ENCODE results near the gene LONRF2.
"Not testable (repeated sequence)": the region's sequence is repeated elsewhere in the genome, so short reads cannot be mapped to it uniquely, and the experiment has no call there.

The LONRF2 gene

DNA sequence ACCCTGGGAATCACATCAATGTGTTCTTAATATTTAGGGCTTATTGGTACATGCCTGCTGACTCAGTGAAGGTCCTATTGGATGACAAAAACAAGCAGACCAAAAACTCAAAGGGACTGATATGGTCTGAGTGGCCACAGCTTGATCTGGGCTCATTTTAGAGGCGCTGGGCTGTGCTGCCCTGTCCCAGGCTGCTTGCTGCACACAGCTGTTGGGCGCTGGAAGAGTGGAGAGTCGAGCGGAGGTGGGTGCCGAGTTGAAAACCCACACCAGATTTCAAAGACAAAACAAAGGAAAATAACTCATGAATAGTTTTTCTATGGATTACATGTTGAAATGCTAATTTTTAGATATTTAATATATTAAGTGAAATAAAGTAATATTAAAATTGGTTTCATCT is 68.5 kb downstream of the LONRF2 start:
- no peak for DNase-seq (ENCODE audit: low spot score)

DNA sequence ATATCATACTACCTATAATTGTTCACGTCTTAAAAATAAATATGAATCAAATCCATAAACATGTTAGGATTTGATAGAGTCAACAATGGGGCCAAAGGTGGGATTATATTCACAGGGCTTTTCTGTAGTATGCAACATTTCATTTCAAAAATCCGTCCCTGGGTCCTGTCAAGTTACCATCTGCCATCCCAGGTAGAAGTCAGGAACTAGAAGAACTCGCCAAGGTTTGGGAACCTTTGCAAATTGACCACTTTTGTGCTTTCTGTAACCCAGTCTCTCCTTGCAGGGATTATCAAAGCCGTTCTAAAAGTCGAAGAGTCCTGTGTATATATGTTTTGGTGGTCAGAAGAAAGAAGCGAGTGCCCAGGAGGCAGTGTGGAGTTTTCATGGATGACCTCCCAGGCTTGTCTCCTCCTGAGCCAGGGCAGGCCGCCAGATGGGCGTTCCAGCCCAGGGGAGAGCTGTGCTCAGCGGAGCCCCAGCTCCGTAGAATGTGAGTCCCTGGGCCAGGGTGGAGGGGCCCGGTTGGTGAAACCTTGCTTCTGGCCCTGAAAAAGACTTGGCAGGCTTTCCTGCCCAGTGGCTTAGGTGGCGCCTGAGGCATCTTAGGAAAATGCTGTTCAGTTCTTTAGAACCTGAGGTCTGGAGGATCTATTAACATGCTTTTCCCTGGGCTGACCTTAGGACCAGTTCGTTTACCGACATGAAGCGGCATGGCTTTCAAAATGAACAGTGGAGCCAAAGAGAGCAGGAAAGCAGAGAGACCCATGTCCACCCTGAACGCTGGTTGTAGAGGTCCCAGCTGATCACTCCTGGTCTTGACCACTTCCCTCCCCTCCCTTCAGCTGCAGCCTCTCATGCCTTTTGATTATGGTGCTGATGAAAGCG is 69.2 kb downstream of the LONRF2 start:
- no peak for DNase-seq (ENCODE audit: low spot score)

DNA sequence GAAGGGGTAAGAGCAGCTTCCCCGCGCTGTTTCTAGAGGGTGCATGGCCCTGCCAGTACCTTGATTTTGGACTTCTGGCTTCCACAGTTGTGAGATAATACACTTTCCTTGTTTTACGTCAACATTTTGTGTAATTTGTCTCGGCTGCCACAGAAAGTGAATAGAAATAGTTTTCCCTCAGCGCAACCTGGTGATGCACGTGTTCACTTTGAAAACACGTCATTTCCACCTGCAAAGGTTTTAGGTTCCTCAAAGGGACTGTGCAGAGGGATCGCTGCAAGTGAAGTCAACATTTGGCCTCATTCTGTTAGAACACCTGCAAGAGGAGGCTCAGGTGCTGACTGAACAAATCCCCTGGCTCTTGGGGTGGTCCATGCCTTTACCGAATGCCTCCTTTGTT is 71.7 kb downstream of the LONRF2 start:
- DNase-seq (ENCODE audit: low spot score), result peak; percentile 93

DNA sequence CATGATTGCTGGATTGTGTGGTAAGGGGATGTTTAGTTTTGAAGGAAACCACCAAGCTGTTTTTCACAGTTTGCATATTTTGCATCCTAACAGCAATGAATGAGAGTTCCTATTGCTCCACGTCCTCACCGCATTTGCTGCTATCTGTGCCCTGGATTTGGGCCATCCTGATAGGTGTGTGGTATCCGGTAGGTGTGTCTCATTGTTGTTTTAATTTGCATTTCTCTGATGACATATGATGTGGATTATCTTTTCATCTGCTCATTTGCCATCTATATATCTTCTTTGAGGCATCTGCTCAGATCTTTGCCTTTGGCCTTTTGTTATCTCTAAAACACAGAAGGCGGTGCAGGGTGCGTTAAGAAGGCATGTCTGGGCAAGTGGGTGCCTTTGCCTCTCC is 73.3 kb downstream of the LONRF2 start:
- DNase-seq (ENCODE audit: low spot score), result peak; percentile 71

DNA sequence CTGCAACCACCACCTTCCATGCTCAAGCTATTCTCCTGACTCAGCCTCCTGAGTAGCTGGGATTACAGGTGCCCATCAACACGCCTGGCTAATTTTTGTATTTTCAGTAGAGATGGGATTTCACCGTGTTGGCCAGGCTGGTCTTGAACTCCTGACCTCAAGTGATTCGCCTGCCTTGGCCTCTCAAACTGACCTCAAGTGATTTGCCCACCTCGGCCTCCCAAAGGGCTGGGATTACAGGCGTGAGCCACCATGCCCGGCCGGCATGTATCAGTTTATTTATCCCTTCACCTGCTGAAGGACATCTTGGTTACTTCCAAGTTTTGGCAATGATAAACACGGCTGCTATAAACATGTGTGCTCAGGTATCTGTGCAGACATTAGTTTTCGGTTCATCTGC is 73.7 kb downstream of the LONRF2 start:
- DNase-seq (ENCODE audit: low spot score), result not testable (repeated sequence)

DNA sequence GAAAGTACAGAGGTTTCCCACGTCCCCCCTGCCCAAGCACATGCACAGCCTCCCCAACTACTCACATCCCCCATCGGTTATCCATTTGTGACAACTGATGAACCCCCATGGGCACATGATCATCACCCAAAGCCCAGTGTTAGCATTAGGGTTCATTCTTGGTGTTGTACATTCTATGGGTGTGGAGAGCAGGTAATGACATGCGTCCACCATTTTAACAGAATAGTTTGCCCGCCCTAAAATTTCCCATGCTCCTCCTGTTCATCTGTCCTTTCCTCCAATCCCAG is 74.3 kb downstream of the LONRF2 start:
- peak; percentile 84 for DNase-seq (ENCODE audit: low spot score)

DNA sequence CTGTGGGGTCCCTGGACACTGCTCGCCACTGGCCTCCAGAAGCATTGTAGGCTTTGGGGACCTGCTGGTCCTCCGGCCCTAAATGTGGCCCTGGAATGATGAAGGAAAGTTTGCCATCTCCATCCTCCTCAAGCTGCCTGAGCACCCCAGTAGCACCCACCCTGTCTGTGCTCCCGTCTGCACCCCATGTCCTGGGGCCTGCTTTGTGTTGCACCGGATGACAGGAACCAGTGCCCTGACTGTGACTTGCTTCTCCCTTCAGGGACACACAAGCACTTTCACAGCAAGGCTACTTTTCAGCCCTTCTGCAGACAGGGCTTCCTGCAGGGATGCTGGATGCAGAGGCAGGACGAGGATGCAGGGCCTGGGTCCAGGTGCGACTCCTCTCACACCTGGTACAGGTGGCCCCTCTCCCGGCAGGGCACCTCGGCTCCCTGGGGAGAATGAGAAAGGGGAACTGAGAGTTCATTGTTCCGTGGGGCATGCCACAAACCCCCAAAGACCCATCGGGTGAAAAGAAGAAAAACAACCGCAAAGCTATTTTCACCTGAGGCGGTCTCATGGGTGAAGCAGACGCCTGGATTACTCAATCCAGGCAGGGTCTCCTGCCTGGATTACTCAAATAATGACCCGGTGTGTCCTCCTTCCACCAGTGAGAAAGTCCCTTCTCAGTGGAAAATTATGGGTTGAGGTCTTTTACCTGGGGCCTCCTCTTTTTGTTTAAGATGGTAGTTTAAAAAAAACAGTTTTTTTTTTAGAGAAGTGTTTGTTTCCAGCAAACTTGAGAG is 74.9 kb downstream of the LONRF2 start:
- DNase-seq (ENCODE audit: low spot score), result peak; percentile 98

DNA sequence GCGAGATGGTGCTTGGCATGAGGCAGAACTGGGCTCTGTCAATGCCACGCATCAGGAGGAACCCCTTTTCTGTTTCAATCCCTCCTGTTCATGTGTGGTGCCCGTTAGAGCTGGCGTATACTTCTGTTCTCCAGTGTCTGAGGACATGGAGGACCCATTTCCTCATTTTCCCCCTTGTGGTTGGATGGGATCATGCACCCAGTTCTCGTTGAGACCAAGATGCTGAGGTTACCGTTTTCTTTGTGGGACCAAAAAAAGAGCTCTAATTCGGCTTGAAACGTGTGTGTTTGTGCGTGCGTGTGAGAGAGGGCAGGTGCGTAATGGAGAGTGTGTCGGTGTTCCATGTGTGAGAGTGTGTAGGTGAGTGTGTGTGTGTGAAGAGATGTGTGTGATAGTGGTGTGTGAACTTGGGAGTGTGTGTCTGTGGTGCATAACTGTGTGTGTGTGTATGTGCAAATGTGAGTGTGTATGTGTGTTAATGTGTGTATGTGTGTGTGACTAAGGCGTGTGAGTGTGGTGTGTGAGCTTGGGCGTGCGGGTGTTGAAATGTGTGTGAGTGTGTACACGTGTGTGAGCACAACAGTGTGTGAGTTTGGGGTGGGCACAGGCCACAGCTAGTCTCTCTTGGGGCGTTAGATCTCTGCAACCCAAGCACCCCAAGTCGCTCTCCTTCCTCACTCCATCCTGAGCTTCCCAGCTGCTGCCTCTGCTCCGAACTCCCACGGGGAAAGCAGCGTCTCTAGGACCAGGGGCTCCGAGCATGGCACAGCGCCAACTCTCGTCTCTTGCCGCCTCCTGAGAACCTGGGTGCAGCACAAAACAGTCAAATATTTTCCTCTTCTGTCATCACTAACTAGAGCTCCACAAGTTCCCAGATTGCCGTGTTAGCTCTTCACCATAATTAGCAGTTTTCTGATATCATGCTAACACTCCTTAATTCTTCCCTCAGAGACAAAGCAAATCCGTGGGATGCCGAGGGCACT is 75.8 kb downstream of the LONRF2 start:
- DNase-seq (ENCODE audit: low spot score), result peak; percentile 84

DNA sequence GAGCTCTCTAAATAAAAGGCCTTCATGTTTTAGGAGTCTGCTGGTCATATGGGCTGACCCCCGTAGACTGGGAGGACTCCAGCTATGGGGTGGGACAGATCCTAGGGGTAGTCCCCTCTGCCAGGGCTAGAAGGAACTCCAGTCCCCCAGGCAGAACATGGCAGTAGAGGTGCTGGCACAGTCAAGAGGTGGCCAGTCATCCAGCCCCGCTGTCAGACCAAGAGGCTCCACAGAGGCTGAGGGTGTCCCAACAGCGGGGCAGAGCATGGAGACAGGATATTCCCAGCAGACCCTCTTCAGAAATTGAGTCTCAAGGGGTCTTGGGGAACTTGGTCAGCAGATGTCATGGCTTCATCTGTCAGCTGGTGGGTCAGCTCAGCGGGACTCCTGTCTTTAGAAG is 76.6 kb downstream of the LONRF2 start:
- no peak for DNase-seq (ENCODE audit: low spot score)

DNA sequence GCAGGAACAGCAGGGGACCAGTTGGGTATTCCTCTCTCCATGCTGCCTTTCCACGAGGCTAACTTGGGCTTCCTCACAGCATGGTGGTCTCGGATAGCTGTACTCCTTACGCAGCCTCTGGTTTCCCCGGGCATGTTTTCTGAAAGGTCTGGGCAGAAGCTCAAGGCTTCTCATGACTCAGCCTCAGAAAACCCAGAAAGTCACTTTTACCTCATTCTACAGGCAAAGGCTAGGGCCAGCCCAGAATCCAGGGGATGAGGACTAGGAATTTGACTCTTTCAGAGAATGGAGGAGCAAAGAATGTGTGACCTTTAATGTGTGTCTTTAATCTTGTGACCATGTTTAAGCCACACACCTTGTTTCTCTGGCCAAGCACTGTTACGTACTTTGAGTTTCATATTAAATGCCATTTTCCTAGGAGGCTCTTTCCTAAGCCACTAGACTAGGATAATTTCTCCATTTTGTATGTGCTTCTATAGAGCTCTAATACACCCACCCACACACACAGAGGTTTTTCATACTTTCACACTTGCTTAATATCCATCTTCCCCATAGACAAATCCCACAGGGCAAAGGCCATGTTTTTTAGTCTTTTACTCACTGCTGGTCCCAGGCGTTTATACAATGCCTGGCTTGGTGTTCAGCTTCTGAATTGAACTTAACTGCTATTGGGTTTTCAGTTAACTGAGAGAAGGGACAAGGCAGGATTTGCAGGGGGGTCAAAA is 77.3 kb downstream of the LONRF2 start:
- DNase-seq (ENCODE audit: low spot score), result no peak

DNA sequence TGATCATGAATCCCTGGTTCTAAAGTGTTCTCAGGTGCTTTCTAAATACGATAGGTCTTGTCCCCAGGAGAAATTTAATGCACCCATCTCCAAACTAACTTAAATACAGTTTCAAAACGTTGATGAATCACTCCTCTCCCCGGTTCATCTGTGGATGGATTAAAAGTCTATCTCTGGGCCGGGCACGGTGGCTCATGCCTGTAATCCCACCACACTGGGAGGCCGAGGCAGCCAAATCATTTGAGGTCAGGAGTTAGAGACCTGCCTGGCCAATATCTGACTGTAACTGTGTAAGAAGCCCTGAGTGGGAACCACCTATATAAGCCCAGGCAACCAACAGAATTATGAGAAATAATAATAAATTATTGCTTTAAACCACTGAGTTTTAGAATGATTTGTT is 78.7 kb downstream of the LONRF2 start:
- DNase-seq (ENCODE audit: low spot score), result no peak

DNA sequence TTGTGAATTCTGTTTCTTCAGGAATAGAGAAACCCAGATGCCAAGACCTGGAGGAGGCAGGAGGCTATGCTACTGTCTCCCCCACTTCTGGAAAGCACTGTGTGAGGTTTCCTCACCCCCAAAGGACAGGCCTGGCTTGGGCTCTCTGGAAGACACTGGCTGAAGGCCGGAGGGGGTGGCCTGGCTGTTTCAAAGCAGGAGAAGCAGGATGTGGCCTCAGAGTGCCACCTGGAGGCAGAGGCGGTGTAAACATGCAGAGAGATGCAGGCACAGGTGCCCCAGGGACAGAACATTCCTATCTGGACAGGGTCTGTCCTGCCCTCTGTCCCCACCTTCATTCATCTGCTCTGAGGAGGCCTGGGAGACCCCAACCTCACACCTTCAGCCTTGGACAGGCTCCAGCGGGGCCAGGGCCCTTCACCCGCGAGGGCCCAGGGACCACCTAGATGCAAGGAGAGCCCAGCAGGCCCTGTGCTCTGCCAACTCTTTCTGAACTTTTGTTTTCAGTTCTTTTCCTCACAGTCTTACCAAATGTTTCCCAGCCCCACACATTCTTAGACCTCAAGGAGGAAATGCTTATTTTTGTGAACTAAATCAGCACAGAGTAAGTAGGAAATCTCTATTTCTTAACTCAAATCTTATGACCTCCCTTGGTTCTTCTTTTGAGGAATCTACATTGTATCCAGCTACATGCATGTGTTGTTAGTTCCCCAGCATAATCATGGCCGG is 79.2 kb downstream of the LONRF2 start:
- DNase-seq (ENCODE audit: low spot score), result peak; percentile 84

DNA sequence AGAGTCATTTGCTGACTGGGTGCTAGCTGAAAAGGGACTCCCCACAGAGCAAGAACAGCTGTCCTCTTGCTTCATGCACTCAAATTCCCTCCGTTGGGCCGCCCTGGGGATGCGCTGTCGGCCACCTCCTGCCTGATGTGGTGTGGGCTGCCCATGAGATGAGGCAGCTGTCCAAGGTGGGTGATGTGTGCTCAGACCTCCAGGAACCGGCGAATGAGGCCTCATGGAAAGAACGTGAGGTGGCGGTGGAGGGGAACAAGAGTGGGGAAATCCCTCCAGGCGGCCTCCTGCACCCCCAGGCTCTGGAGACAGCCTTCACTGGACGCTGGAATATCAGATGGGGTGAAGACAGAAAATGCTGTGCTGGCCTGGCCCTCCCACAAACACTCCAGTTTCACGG is 79.8 kb downstream of the LONRF2 start:
- no peak for DNase-seq (ENCODE audit: low spot score)

DNA sequence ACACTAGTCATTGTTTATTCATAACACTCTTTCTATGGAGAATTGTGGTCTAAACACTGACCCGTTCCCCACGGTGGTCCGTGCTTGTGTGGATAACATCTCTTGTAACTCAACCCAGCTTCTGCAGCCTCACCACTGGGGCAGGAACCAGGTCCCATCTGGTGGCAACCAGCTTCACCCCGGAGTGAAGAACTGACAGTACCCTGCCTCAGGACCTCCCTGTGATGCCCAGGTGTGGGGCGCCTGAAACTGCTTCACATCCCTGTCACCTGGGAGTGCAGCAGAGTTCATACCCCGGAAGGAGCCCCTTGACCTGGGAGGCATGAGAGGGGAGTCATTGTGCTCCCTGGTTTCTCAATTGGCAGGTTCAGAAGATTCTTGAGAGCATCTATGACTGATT is 81.1 kb downstream of the LONRF2 start:
- no peak for DNase-seq (ENCODE audit: low spot score)

DNA sequence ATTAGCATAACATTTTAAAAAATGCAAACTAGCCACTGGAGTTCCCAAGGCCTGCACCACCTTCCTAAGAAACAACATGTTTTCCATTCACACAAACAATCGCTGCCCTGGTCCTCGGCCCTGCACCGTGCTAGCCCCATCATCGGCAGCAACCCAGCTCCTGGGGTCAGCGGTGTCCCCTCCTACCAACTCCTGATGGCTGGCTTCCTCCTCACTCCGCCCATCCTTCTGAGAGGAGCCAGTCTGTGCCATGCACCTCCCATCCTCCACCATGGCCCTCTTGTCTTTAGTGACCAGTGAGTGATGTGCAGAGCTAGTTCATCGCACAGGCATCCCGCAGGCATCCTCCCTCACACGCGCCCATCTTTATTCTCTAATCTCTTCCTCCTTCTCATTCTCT is 81.9 kb downstream of the LONRF2 start:
- DNase-seq (ENCODE audit: low spot score), result no peak

DNA sequence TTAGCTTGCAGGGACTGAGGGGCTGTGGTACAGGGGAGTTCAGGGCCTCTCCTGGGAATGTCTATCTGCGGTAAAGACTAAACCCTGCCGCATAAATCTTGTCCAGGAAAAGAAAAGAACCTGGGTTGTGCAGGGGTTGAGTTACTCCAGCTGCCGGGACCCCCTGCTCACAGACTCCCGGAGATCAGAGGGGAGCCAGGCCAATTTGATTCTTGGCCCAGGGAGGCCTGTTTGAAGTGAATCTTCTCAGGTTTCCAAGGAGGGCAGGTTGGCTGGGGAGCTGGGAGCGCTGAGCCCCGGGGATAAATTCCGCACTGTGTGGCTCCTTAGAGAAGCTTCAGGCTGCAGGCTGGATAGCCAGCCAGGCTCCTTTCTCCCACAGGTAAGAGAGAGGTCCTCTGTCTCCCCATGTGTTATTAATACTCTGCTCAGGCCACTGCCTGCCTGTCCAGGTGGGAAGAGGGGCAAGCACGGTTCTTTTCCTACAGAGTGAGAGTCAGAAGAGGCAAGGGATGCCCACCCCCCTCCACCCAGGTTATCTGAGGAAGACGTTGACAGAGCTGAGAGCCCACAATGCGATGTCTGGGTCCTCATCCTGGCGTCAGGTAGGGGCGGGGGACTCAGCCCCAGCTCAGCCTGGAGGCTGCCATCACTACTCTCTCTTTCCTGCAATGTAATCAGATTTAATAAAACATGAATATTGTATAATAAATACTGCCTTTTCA is 82.7 kb downstream of the LONRF2 start:
- DNase-seq (ENCODE audit: low spot score), result no peak

DNA sequence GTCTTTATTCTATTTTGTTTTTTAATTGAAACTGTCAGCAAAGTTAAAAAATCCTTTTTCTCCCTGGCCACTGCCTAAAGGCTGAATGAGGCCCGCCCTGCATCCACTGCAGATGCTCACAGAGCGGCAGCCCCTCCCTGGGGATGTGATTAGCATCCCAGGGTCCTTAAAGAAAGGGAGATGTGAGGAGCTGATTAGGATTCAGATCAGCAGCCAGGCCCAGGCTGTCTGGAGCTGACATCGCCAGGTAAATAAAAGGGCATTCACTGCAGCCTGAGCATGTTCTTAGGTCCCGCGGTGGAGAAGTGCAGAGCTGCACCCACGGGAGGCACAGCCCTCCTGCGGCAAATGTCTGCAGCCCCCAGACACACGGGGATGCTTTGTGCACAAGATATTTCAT is 83.8 kb downstream of the LONRF2 start:
- DNase-seq (ENCODE audit: low spot score), result no peak

DNA sequence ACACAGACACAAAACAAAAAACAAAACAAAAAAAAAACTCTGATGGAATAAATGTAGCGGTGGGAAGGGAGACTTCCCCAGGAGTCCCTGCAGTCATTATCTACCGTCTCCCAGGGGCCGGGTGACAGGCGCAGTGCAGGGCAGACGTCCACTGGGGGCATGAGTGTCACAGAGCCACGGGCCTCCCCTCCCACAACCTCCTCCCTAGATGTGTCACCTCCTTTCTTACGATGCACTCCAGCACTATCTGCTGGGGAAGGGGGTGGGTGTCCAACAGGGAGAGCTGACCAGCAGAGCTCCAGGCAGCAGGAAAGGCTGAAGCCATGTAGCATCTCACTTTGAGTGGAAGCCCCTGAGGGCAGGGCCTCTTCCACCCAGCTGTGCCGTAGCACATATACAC is 84.5 kb downstream of the LONRF2 start:
- no peak for DNase-seq (ENCODE audit: low spot score)

DNA sequence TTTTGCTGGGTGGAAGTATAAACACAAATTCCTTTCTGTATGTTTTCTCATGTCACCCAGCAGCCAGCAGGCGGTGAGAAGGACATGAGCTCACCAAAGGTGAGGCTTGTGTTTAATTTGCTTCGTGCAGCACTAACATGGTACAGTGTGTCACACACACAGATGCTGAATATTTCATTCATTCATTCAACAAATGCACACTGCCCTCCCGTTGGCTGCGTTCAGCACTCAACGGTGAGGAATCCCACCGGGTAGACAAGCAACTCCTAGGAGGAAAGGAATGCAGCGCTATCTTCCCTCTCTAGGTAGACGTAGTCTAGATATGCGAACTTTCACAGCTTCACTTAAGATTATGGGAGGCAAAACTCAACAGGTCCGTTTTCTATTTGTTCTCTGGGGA is 85.1 kb downstream of the LONRF2 start:
- DNase-seq (ENCODE audit: low spot score), result peak; percentile 18

DNA sequence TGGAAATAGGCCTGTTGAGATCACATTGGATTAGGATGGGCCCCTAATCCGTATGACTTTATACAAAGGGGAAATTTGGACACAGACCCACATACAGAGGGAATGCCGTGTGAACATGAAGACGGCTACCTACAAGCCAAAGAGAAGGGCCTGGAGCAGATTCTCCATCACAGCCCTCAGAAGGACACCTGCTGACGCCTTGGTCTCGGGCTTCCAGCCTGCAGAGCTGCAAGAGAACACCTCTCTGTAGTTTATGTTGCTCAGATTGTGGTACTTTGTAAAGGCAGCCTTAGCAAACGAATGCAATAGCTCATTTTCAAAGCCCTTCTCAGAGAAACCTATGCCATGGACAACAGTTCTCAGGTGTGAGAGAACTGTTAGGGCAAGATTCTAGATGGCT is 86.1 kb downstream of the LONRF2 start:
- DNase-seq (ENCODE audit: low spot score), result no peak

All from NAMALWA (cell line).